Measurements from ENCODE around the gene ACBD6. TPM values are rescaled to one million over a fixed set of nuclear protein-coding genes. Genes with fewer than 3 reads are reported as not detected.
"Not testable (repeated sequence)": the region's sequence is repeated elsewhere in the genome, so short reads cannot be mapped to it uniquely, and the experiment has no call there.

The ACBD6 gene, protein sequence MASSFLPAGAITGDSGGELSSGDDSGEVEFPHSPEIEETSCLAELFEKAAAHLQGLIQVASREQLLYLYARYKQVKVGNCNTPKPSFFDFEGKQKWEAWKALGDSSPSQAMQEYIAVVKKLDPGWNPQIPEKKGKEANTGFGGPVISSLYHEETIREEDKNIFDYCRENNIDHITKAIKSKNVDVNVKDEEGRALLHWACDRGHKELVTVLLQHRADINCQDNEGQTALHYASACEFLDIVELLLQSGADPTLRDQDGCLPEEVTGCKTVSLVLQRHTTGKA
- total RNA-seq, result 16.2 TPM
- long read RNA-seq, transcript ACBD6-201 (8 exons, 1,670 nt), result major isoform, 34 of 39 reads
- long read RNA-seq, partial matches to known transcripts, result 0 of 39 reads
- long read RNA-seq, other reads (novel, unspliced or antisense), result 5 of 39 reads

DNA sequence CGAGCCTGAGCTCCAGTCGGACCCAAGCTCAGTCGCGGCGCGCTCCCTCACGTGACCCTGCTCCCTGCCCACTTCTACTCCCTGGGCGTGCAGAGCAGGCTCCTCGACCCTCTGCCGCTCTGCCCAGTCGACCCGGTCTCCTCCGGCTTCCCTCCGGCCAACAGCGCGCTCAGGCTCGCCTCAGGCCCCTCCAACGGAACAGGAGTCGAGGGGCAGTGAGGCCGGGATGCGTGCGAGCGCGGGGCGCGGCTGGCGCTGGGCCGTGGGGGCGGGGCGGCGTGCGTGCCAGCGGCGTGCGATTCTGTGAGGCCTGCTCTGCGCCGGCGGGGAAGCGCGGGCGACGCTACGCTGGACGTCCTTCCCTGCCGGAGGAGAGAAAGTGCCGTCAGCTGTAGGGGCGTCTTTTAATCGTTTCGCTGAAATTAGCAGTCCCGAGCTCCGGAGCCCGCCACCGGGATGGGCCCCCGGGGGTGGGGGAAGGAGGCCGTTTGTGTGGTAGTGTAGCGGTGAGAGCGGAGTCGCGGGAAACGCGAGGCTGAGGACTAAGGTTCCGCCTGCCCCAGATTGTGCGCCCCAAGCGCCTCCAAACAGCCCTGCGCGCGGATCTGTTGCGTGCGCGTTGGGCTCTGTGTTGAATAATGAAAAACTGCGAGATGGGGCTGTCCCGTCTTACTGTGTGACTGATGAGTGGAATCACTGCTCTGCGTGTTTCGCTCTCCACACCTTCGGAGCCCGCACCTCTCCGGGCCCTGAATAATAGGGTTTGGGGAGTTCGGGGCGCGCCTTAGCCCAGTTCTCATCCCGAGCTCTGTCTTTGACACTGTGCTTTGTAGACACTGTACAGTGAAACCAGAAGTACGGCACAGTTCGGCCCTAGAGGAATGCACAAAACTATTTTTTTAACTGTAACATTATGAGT is at the start of gene ACBD6:
ACBD6 (minus strand) TSS at position 217 of the 919 bp plus-strand sequence. CDS start 311 bp downstream, outside the sequence.
- ATAC-seq (ENCODE audit: poor library complexity) (peak; percentile 95), DNase-seq (peak; percentile 92)
- intact Hi-C loops (cut with DNase I), result no loop called here

DNA sequence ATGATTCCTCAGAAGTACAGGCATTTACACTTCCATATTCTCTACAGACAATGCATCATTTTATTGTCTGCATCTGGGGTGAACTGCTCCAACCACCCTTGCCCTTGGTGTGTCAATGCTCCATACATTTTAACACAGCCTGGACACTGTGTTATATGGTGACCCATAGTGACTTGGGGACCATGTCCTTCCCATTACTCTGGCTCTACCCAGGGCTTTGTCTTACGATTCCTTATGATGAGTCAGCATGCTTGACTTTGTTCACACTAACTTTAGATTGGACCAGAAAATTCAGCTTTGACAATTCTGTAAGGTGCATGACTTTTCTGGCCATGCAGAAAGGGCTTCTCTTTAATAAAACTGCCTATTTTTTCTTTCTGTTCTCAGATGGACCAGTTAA is 49.6 kb upstream of the ACBD6 start:
- DNase-seq (no peak), ATAC-seq (ENCODE audit: poor library complexity) (no peak)
- intact Hi-C loops (cut with DNase I), result no loop called here

DNA sequence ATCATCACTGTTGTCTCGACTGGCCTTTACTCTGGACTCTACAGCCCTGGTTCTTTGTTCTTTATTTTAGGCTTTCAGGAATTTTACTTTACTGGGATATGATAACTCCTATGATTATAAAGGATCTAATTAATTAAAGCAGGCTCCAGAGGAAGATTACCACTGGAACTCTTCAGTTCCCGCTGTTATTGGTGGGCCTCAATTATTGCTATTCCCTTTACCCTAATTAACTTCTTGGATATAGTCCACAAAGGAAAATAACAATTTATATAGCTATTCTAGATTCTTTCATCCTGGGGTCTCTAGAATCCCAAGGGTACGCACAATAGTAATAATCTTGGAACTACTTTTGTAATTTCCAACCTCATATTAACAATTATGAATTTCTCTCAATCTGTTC is 47.9 kb upstream of the ACBD6 start:
- intact Hi-C loops (cut with DNase I), result no loop called here
- DNase-seq, result no peak
- no peak for ATAC-seq (ENCODE audit: poor library complexity)

DNA sequence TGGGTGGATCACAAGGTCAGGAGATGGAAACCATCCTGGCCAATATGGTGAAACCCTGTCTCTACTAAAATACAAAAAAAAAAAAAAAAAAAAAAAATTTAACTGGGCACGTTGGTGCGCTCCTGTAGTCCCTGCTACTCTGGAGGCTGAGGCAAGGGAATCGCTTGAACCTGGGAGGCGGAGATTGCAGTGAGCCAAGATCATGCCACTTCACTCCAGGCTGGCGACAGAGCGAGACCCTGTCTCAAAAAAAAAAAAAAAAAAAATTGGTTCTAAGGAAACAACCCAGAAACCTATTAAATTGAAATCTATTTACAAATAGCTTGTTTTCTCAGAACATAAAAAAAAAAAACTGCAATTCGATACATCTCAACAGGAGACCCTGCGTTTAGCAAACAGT is 47.4 kb upstream of the ACBD6 start:
- intact Hi-C loops (cut with DNase I); DNase-seq; ATAC-seq (ENCODE audit: poor library complexity): not testable (repeated sequence)

DNA sequence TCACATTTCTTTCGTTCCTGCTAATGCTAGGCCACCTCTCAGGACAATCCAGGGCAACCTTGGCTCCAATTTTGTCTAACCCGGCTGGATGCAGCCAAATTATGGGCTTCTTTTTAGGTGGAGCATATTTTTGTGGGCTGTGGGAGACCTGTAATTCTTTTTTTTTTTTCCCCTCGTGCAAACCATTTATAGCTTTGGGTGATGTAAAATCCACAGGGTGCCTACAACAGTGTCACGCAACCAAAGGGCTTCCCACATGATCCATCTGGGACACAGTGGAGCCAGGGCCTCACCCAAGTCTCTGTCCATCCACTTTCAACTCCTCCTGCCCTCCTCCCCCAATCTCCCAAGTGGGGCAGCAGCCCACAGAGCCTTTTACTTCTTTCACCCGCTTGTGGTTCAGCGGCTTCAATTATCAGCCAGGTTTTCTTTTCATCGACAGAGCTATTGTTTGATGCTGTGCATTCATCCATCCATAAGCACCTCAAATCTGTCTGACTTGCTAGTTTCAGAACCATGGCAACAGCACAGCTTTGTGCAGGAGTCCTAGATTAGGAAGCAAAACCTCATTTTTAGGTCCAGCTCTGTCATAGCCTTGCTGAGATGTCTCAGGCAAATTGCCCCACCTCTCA is 46.4 kb upstream of the ACBD6 start:
- intact Hi-C loops (cut with DNase I), result no loop called here
- DNase-seq (no peak), ATAC-seq (ENCODE audit: poor library complexity) (no peak)

DNA sequence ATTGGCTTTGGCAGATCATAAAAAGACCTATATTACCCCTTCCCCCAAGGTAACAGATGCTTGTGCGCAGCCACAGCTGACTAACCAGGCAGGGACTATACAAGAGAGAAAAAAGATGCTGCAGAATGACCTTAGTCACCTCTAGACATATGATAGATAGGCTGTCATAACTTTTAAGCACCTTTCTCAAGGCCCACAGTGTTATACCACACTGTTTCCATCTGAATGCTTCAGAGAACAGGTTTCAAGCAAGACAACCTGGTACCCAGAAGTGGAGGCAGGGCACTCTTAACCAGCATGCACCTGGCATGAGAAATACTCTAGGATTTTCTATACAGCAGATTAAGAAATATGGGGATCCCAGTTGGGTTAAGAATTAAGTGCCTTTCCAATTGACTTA is 43.6 kb upstream of the ACBD6 start:
- no peak for DNase-seq
- intact Hi-C loops (cut with DNase I), result no loop called here
- no peak for ATAC-seq (ENCODE audit: poor library complexity)

DNA sequence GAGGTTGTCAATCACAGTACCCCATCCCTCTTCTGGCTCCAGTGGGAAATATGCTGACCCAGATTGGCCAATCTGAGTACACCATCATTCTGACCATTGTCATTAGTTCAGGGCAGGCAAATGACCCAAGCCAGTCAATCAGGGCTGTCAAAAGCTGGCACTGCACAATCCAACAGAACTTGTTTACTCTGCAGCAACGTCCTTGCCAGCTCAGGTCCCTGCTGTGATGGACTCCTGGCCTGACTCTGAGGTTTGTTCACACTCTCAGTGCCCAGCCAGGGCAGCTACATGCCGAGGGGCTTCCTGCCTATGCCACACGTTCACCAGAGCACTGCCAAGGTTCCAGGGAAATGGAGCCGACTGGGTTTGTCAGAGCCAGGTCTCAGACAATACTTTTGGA is 41.7 kb upstream of the ACBD6 start:
- no peak for DNase-seq
- no peak for ATAC-seq (ENCODE audit: poor library complexity)
- intact Hi-C loops (cut with DNase I), result loop anchor here (5.0 kb wide), 1 partner anchor 88 kb away; the partner anchor contains the start of gene XPR1

DNA sequence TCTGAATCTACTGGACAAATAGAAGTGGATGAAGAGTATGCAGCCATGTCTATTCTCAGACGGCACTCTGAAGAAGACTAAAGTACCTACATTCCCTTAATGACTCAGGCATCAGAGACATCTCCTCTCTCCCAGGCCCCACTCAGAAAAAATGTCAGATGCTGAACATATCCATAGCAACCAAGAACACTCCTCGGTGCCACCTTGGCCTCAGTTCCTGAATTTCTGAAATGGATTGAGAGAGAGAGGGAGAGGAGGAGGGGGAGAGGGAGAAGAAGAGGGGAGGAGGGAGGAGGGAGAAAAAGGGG is 40.4 kb upstream of the ACBD6 start:
- ATAC-seq (ENCODE audit: poor library complexity), result no peak
- intact Hi-C loops (cut with DNase I), result loop anchor here (5.0 kb wide), 1 partner anchor 90 kb away; the partner anchor contains the start of gene XPR1
- DNase-seq, result no peak

DNA sequence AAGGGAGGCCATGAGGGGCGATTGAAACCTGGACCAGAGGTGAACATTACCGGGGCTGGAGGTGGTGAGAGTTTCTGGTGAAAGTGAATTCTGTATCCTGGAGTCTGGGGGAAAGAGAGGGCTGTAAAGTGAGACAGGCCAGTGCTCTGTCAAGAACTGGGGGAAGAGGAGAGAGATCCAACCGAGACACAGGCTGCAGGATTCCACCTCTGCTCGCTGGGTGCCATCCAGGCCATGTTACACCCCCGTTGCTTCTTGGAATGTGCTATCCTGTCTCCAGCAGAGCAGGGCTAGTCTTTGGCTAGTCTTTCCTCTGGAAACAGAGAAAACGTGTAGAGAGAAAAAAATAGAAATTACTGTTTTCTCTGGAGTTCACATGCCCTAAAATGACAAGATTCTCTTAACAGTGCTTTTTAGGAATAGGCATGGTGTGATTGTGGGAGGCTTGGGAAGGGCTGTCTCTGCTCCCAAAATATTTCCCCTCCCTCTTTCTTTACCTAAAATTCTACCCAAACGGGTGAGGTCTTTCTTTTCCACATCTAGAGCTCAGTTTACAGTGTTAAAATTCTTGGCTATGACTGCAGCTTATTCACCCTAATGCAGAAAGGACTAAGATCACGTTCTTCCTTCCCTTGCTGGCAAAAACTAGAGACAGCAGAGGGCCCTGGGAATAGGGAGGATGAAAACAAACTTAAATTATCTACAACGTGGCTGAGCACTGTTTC is 39.9 kb upstream of the ACBD6 start:
- ATAC-seq (ENCODE audit: poor library complexity), result no peak
- DNase-seq, result no peak
- intact Hi-C loops (cut with DNase I), result loop anchor here (5.0 kb wide), 1 partner anchor 90 kb away; the partner anchor contains the start of gene XPR1

DNA sequence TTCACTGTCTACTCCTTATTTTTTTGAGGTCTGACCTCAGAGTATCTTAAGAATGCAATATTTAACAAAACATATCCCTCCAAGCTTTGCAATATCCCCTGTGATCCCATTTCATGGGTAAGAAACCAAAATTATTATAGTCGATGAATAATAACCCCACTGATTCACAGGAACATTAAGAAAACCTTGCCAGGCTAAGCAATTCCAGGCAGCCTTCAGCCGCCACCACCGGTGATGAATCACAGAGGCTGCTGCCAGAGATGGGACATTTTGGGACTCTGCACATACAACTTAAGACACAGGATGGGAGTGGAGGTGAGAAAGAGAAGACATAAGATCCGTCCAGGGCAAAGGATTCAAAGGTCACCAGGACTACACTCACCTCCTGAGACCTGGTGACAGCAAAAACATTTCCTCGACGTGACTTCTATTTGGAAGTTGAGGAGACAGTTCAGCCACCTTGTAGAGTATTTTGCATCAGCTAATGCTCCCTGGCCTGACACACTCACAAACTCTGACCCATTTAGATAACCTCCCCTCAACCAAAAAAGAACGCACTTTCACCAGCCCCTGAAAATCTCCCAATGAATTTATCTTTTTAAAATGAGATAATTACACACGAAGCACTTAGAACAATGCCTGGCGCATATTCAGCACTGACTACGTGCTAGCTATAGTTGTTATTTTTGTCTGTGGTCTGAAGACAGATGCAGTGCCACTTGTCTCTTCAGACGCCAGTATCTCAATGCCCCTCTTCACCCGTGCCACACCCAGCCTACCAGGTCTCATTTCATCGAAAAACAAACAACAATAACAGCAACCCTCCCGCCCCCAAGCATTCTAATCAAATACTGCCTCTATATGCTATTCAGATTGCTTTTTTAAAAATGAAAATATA is 38.6 kb upstream of the ACBD6 start:
- ATAC-seq (ENCODE audit: poor library complexity), result peak; percentile 71
- DNase-seq, result no peak
- intact Hi-C loops (cut with DNase I), result loop anchor here (5.0 kb wide), 1 partner anchor 91 kb away; the partner anchor contains the start of gene XPR1

DNA sequence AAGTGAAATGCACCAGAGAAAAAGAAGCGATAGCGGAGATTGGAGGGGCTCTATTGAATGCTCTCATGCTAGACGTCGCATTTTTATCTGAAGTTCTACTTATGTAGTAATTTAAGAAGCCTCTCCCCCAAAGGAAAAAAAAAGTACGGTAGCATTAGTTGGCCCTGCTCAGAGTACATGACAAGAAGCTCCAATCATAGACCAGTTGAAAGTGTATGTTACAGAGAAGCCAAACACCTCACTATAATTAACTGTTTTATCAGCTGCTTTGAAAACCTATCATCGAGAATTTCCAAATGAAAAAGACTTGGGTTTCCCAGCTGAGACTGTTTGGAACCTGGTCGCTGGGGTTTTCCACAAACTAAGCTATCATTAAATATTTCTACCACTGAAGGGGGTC is 36.8 kb upstream of the ACBD6 start:
- DNase-seq (no peak), ATAC-seq (ENCODE audit: poor library complexity) (peak; percentile 61)
- intact Hi-C loops (cut with DNase I), result no loop called here

DNA sequence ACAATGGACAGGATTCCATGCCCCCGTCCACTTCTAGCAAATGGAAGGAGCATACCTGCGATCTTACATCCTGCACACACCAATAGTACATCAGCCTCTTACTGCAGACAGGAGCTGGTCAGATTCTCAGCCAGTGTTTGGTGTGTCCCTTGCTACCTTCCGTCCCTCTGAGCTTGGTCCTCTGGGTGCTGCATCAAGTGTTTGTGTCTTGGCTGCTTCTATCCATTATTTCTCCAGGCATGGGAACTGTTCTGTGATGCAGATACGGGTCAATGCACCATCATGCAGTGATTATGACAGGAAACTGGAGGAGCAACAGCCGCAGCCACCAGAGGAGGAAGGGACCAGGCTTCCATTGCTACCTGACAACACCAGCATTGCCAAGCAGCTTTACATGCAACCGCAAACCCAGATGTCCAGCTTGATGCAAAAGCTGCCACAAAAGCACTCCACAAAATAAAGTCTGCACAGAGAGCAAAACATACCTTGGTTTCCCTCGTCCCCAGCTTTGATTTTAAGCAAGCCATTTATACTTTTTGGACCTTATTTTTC is 34.5 kb upstream of the ACBD6 start:
- intact Hi-C loops (cut with DNase I), result no loop called here
- ATAC-seq (ENCODE audit: poor library complexity) (no peak), DNase-seq (no peak)

DNA sequence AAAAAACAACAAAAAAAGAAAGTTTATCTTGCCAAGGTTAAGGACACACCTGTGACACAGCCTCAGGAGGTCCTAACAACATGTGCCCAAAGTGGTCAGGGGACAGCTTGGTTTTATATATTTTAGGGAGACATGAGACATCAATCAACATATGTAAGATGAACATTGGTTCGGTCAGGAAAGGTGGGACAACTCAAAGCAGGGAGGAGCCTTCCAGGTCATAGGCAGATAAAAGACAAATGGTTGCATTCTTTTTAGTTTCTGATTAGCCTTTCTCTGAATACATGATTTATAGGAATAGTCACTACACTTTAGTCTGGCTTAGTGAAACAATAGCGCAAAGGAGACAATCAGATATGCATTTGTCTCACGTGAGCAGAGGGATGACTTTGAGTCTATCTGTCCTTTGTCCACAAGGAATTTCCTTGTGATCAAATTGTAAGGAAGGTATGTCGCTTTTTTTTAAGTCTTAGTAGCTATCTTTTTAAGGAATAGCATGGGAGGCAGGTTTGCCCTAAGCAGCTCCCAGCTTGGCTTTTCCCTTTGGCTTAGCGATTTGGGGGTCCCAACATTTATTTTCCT is 33.1 kb upstream of the ACBD6 start:
- DNase-seq (no peak), ATAC-seq (ENCODE audit: poor library complexity) (no peak)
- intact Hi-C loops (cut with DNase I), result no loop called here

DNA sequence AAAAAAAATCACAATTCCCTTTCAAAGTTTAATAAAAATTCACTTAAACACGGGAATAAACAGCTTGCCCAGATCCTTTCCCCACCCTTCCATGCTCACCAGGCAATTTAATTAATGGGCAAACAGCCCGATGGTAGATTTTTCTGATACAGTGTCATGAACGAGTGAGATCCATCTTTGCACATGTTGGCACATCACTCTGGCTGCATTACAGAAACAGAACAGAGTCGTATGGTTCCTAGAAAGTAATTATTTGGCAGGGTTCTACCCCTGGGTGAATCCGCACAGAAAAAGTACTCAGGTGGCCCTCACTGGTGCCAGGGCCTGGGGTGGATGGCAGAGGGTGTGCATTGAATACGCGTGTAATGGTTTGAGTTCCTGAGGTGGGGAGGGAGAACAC is 31.8 kb upstream of the ACBD6 start:
- no peak for DNase-seq
- intact Hi-C loops (cut with DNase I), result loop anchor here (5.0 kb wide), 1 partner anchor 328 kb away; no protein-coding TSS in a partner anchor
- no peak for ATAC-seq (ENCODE audit: poor library complexity)

DNA sequence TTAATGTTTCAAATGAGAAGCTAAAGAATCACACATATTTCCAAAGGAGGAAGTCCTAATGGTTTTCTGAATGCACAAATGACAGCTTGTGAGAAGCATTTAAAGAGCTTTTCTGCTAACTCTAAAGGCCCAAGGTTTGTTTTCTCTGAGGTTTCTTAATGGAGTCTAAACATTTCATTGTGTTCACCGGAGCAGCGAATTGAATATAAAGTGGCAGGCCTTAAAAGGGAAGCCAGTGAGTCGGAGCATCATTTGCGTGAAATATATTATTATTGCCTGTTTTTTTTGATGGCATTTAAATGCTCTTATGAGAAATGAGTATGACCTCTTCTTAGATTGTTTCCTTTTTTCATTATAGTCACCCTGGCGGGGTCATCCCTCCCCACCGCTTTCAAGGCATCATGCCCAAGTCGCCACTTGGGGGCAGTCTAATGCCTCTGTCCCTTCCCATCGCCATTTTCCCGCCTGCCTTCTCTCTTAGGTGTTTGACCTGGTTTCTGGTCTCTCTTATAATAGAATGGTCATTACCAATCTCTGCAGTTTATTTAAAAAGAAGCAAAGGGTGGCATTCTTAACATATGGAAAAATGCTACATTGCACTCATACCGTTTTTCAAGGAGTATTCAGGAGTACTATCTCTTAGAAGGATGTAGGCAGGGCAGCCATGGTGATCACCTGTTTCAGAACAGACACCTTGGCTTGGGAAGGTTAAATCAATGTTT is 31.1 kb upstream of the ACBD6 start:
- peak; percentile 84 for ATAC-seq (ENCODE audit: poor library complexity)
- intact Hi-C loops (cut with DNase I), result loop anchor here (5.0 kb wide), 1 partner anchor 329 kb away; no protein-coding TSS in a partner anchor
- DNase-seq, result peak; percentile 69

DNA sequence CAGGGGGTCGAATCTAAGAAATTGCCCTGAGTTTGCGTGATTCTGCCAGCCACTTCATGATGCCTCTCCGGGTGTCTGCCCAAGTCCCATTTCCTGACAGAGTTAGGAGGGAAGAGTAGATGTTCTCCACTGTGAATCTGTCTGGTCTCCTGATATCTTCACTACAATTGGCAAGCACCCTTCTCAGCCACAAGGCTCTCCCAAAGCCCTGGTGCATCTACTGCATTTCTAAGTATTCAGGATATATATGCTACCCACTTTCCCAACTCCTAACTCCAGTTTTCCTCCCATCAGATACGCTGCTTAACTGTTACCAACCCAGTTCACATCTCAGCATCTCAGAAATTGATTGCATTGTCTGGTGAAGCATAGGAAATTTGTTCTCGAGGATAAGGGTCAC is 30.5 kb upstream of the ACBD6 start:
- no peak for ATAC-seq (ENCODE audit: poor library complexity)
- intact Hi-C loops (cut with DNase I), result loop anchor here (5.0 kb wide), 1 partner anchor 329 kb away; no protein-coding TSS in a partner anchor
- DNase-seq, result no peak
